Measurements from ENCODE around the gene FKBP7. TPM values are rescaled to one million over a fixed set of nuclear protein-coding genes. Genes with fewer than 3 reads are reported as not detected.

The FKBP7 gene
- total and polyA plus RNA-seq, 2 of the 8 experiments (the other 6 are each of a cell fraction or from before 2014, with no cell fraction given): 3.6 to 7.0 TPM

DNA sequence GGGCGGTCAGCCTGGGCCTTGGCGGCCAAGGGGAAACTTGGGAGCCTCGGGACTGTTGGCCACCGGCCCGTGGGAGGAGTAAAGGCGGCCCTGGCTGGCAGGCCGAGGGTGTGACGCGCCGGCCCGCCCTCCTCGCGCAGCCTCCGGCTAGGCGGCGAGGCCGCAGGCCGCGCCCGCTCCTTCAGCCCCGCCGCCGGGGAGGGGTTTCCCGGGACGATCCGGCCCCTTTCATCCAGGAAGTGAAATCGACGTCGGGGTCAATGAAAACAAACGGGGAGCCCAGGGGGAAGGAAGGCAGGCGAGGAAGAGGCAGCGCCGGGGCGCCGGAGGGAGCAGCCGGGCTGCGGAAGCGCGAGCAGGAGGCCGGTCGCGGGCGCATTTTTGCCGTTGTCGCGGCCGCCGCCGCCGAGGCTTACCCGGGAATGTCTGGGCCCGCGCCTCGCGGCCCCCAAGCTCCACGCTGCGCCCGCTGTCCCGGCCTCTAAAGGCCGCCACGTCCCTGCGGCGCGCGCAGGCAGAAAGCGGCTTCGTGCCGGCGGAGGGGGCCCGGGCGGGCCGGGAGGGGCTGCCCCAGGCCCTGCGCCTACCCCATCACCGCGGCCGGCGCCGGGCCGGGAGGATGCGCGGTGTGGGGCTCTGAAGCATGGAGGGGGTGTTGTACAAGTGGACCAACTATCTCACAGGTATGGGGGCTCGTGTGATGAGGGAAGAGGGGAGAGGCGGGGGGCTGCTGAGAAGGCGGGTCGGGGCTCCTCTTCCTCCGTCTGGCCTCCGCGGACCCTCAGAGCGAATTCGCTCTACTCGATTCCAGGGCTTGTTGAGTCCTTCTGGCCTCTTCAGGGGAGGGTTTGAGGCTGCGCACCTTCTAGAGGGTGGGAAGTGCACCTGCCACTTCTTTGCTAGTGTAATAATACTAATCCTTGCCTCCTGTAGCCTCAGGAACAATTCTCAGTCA, 2.1 kb upstream of the FKBP7 start, which contains the start of gene PLEKHA3:
TSS of gene PLEKHA3 (plus strand) at position 231 of the 955 bp plus-strand sequence. CDS start at position 644, 413 bp downstream.
- Histone ChIP-seq H2AFZ (ENCODE audit: low read length) (no peak within 1 kb of the TSS), H3K4ac (replicated peaks; ENCODE audit: insufficient read length, low read depth, low read length) (no peak within 1 kb of the TSS), H3K4me3 (ENCODE audit: extremely low read depth in 1 of 4, insufficient read depth in 2 of 4, low read depth in 3 of 4, low read length in 4 of 4) (peak within 1 kb of the TSS; percentile 50 to 83 (median 76)), H3K36me3 (ENCODE audit: control insufficient read depth in 2 of 4, insufficient read depth in 4 of 4, low read length in 3 of 4) (no peaks in the 10 kb centered on the region), H2BK12ac (ENCODE audit: low read depth, low read length) (no peak within 1 kb of the TSS; the same call in 1 of the 2 replicates), H2AK5ac (ENCODE audit: low read depth, low read length) (no peak within 1 kb of the TSS), H3K18ac (ENCODE audit: extremely low read depth, low read length) (peak within 1 kb of the TSS; percentile 60), H2BK15ac (ENCODE audit: low read length) (peak within 1 kb of the TSS; percentile 49; the same call in 1 of the 2 replicates), H3K56ac (replicated peaks; ENCODE audit: insufficient read length, low read depth, low read length) (no peak within 1 kb of the TSS), H4K91ac (replicated peaks; ENCODE audit: insufficient read length, low read length) (no peak within 1 kb of the TSS), H3K9ac (replicated peaks in 1 of 4; ENCODE audit: extremely low read depth in 1 of 4, low read depth in 3 of 4, low read length in 3 of 4) (peak within 1 kb of the TSS; percentile 40 to 84 (median 66)), H3K4me1 (replicated peaks in 1 of 4; ENCODE audit: control insufficient read depth in 3 of 4, insufficient read depth in 4 of 4, low read length in 3 of 4) (peaks cover 0 to 12% (median 4%) of the 10 kb centered on the region in 4 experiments; a peak in 3 of 7 replicates), H2BK120ac (replicated peaks; ENCODE audit: low read depth, low read length) (no peak within 1 kb of the TSS), H3K79me1 (ENCODE audit: low read depth, low read length) (peaks cover 2% of the 10 kb centered on the region; the same call in 1 of the 2 replicates), H3K27ac (ENCODE audit: low read depth, low read length) (no peak within 1 kb of the TSS), H3K4me2 (ENCODE audit: insufficient read depth in 1 of 2, low read depth in 2 of 2, low read length in 2 of 2) (peak within 1 kb of the TSS; percentile 59 to 92), H3K9me3 (ENCODE audit: insufficient read depth in 2 of 2, low read depth in 1 of 2, low read length in 1 of 2) (no peaks in the 10 kb centered on the region), H3K14ac (ENCODE audit: insufficient read length) (no peak within 1 kb of the TSS), H2BK5ac (ENCODE audit: low read depth, low read length) (no peak within 1 kb of the TSS), H3K23ac (ENCODE audit: insufficient read length) (no peak within 1 kb of the TSS), H4K5ac (ENCODE audit: insufficient read length, low read depth, low read length) (no peak within 1 kb of the TSS), H3K23me2 (ENCODE audit: low read depth, low read length) (peaks cover 9% of the 10 kb centered on the region), H4K8ac (ENCODE audit: extremely low read depth, insufficient read depth, low read length) (peak within 1 kb of the TSS; percentile 82; the same call in 1 of the 2 replicates), H3K27me3 (replicated peaks in 1 of 4; ENCODE audit: control insufficient read depth in 3 of 4, extremely low read depth in 1 of 4, insufficient read depth in 3 of 4, low read length in 3 of 4) (no peaks in the 10 kb centered on the region; a peak in 2 of 7 replicates), H3K79me2 (ENCODE audit: control insufficient read depth in 1 of 2, insufficient read depth in 2 of 2, low read length in 2 of 2) (peaks cover 0 to 33% of the 10 kb centered on the region in 2 experiments; a peak in 2 of 4 replicates), H2BK20ac (ENCODE audit: low read length) (no peak within 1 kb of the TSS), H4K20me1 (replicated peaks in 1 of 2; ENCODE audit: control insufficient read depth in 1 of 2, insufficient read depth in 2 of 2, low read length in 2 of 2) (peaks cover 2 to 3% of the 10 kb centered on the region in 2 experiments)
- 2% methylated on average over 32 of the region's 92 CpGs; no CpG with 5 or more reads in 1 of the 2 experiments for WGBS, 2 experiments (ENCODE audit: extremely low coverage in 1 of 2, insufficient coverage in 1 of 2, insufficient read length in 1 of 2, insufficient replicate concordance in 2 of 2, low coverage in 1 of 2, low lambda C conversion rate in 2 of 2, missing lambda C conversion rate in 1 of 2)
- ChIA-PET CTCF (ENCODE audit: partially characterized antibody) (interaction anchor here (0.6 to 2.3 kb wide), 8 partner anchors 11 to 58 kb away, joined by 3 to 14 read pairs (median 3); partner anchors contain the start of gene PRKRA), POLR2A (ENCODE audit: partially characterized antibody) (interaction anchor here (0.6 to 2.5 kb wide), 5 partner anchors 25 to 1003 kb away, joined by 3 to 17 read pairs (median 3); partner anchors contain the start of genes PJVK and PRKRA)
- no peak for FAIRE-seq
- peak; percentile 75 to 90 for DNase-seq (ENCODE audit: low read depth in 1 of 2, low spot score in 2 of 2)
- TF ChIP-seq POLR2AphosphoS5 (IDR thresholded peaks at IDR 0.05; ENCODE audit: low read depth, low read length) (peak; percentile 27; the same call in 1 of the 2 replicates), CTCF (IDR thresholded peaks at IDR 0.05; ENCODE audit: control extremely low read depth in 1 of 3, insufficient read depth in 1 of 3, low read depth in 1 of 3, low read length in 3 of 3) (no peak), SIN3A (conservative IDR thresholded peaks at IDR 0.05 in 1 of 2, IDR thresholded peaks at IDR 0.05 in 1 of 2; ENCODE audit: low read depth in 1 of 2, low read length in 2 of 2) (no peak; a peak in 1 of 4 replicates), BRCA1 (IDR thresholded peaks at IDR 0.05; ENCODE audit: low read depth, low read length) (no peak), MAFK (IDR thresholded peaks at IDR 0.05; ENCODE audit: low read depth, low read length) (no peak), SAP30 (IDR thresholded peaks at IDR 0.05; ENCODE audit: insufficient read depth, insufficient replicate concordance, low read length) (no peak), TCF12 (IDR thresholded peaks at IDR 0.05; ENCODE audit: low read depth, low read length) (0 out of 2 replicates have a peak, but pooled peaks have one; percentile 4)

Measured in H1 (cell line).